Astrocyte (in vitro differentiated cells and primary cell): Measurements from ENCODE around the gene ADIPOR2. TPM values are rescaled to one million over a fixed set of nuclear protein-coding genes. Genes with fewer than 3 reads are reported as not detected.

Experiments
- DNase-seq: peaks from one replicate; pipeline ENCODE4 v3.0.0-alpha.2; 2010; ENCODE audit warnings: low read depth
- FAIRE-seq: peaks from 2 replicates; lab custom pipeline; 2011; peaks lifted over from hg19 to GRCh38; lab: Jason Lieb, UNC
- H2AFZ ChIP-seq: 2 replicates; pipeline ENCODE4 v1.6.0; 2012; ENCODE audit warnings: low read depth, low read length, inconsistent platforms
- H3K27ac ChIP-seq: 2 replicates; pipeline ENCODE4 v1.5.1; 2011; ENCODE audit warnings: low read depth, low read length, inconsistent platforms
- H3K27me3 ChIP-seq: 2 replicates; pipeline ENCODE4 v1.6.0; 2011; ENCODE audit warnings: low read length, inconsistent platforms; ENCODE audit not compliant: insufficient read depth
- H3K36me3 ChIP-seq: 2 replicates; pipeline ENCODE4 v1.5.1; 2011; ENCODE audit warnings: low read length, inconsistent platforms; ENCODE audit not compliant: insufficient read depth
- H3K4me1 ChIP-seq: 2 replicates; pipeline ENCODE4 v1.5.1; 2011; ENCODE audit warnings: low read length, inconsistent platforms; ENCODE audit not compliant: insufficient read depth
- H3K4me2 ChIP-seq: 2 replicates; pipeline ENCODE4 v1.6.0; 2012; ENCODE audit warnings: low read length, inconsistent platforms
- H3K4me3 ChIP-seq: 2 replicates; pipeline ENCODE4 v1.5.1; 2011; ENCODE audit warnings: low read depth, mild to moderate bottlenecking, low read length, inconsistent platforms; ENCODE audit not compliant: insufficient read depth
- H3K79me2 ChIP-seq: 2 replicates; pipeline ENCODE4 v1.6.0; 2012; ENCODE audit warnings: mild to moderate bottlenecking, low read length, inconsistent platforms; ENCODE audit not compliant: insufficient read depth
- H3K9ac ChIP-seq: 2 replicates; pipeline ENCODE4 v1.6.0; 2012; ENCODE audit warnings: mild to moderate bottlenecking, low read length, inconsistent platforms
- H3K9me3 ChIP-seq: 2 replicates; pipeline ENCODE4 v1.5.1; 2012; ENCODE audit warnings: low read depth, mild to moderate bottlenecking, low read length, inconsistent platforms; ENCODE audit not compliant: insufficient read depth
- H4K20me1 ChIP-seq: 2 replicates; pipeline ENCODE4 v1.6.0; 2012; ENCODE audit warnings: low read length, inconsistent platforms; ENCODE audit not compliant: insufficient read depth
- H3K27ac Mint-ChIP-seq: one replicate; pipeline ENCODE4 v1.8.0; 2021; ENCODE audit warnings: mild to moderate bottlenecking, mixed read lengths; ENCODE audit not compliant: unreplicated experiment
- H3K27me3 Mint-ChIP-seq: one replicate; pipeline ENCODE4 v1.8.0; 2021; ENCODE audit warnings: low read depth, mixed read lengths; ENCODE audit not compliant: unreplicated experiment
- H3K36me3 Mint-ChIP-seq: one replicate; pipeline ENCODE4 v1.8.0; 2021; ENCODE audit warnings: low read depth, mixed read lengths; ENCODE audit not compliant: unreplicated experiment
- H3K4me1 Mint-ChIP-seq: one replicate; pipeline ENCODE4 v1.8.0; 2021; ENCODE audit warnings: low read depth, mixed read lengths; ENCODE audit not compliant: unreplicated experiment
- H3K4me3 Mint-ChIP-seq: one replicate; pipeline ENCODE4 v1.8.0; 2021; ENCODE audit warnings: mild to moderate bottlenecking, moderate library complexity, mixed read lengths; ENCODE audit not compliant: unreplicated experiment
- H3K9me3 Mint-ChIP-seq: one replicate; pipeline ENCODE4 v1.8.0; 2021; ENCODE audit warnings: mild to moderate bottlenecking, mixed read lengths; ENCODE audit not compliant: unreplicated experiment
- CTCF ChIP-seq: IDR thresholded peaks from 2 replicates; pipeline ENCODE4 v1.5.1; 2011; ENCODE audit warnings: low read depth, mild to moderate bottlenecking, inconsistent platforms, low read length, moderate library complexity; ENCODE audit not compliant: insufficient read depth
- EZH2 ChIP-seq: IDR thresholded peaks from 2 replicates; pipeline ENCODE4 v1.6.1; 2012; ENCODE audit warnings: mild to moderate bottlenecking, low read length, inconsistent platforms; ENCODE audit not compliant: insufficient read depth
- total RNA-seq: library from RNA; stranded (reverse); gene quantifications from 2 replicates; pipeline ENCODE4 v1.2.1, GENCODE V29; 2021

ADIPOR2 gene
- total RNA-seq, 1 donor from 2014 or later: 56.6 TPM

GRCh38 chr12:1666215-1666614 lies 24.7 kb upstream of the ADIPOR2 start:
- Histone ChIP-seq H3K27me3 (no peaks in the 10 kb centered on the region), H3K27ac (no peak overlapping the region), H3K36me3 (no peaks in the 10 kb centered on the region), H3K79me2 (no peaks in the 10 kb centered on the region), H3K9me3 (no peaks in the 10 kb centered on the region), H2AFZ (no peak overlapping the region), H3K4me1 (no peaks in the 10 kb centered on the region), H3K4me3 (no peak overlapping the region), H3K4me2 (no peak overlapping the region), H4K20me1 (no peaks in the 10 kb centered on the region), H3K9ac (no peak overlapping the region)
- no peak overlapping the region for H3K4me3 Mint-ChIP-seq
- no peak for TF ChIP-seq EZH2
- TF ChIP-seq CTCF: no peak
- H3K9me3 Mint-ChIP-seq: peaks cover 5% of the 10 kb centered on the region
- H3K36me3 Mint-ChIP-seq: peaks cover 1% of the 10 kb centered on the region
- peaks cover 9% of the 10 kb centered on the region for H3K27me3 Mint-ChIP-seq
- DNase-seq (no peak), FAIRE-seq (no peak)
- peaks cover 2% of the 10 kb centered on the region for H3K4me1 Mint-ChIP-seq
- H3K27ac Mint-ChIP-seq: no peak overlapping the region

GRCh38 chr12:1666685-1667162 lies 24.1 kb upstream of the ADIPOR2 start:
- H3K4me3 Mint-ChIP-seq: no peak overlapping the region

More at GRCh38 chr12:1666685-1667162, 24.1 kb upstream of the ADIPOR2 start:
- Histone ChIP-seq H3K4me3 (no peak overlapping the region), H3K4me2 (no peak overlapping the region), H2AFZ (no peak overlapping the region), H3K79me2 (no peaks in the 10 kb centered on the region), H3K27me3 (no peaks in the 10 kb centered on the region), H3K4me1 (no peaks in the 10 kb centered on the region), H3K27ac (no peak overlapping the region), H3K9ac (no peak overlapping the region), H3K36me3 (no peaks in the 10 kb centered on the region), H4K20me1 (no peaks in the 10 kb centered on the region), H3K9me3 (no peaks in the 10 kb centered on the region)
- Mint-ChIP-seq H3K9me3 (peaks cover 5% of the 10 kb centered on the region), H3K36me3 (peaks cover 1% of the 10 kb centered on the region), H3K27ac (no peak overlapping the region), H3K4me1 (peaks cover 2% of the 10 kb centered on the region), H3K27me3 (peaks cover 9% of the 10 kb centered on the region)
- TF ChIP-seq EZH2: no peak
- TF ChIP-seq CTCF: no peak
- no peak for DNase-seq
- FAIRE-seq: no peak
